Measurements from ENCODE around the gene NUP133.
A peak's percentile ranks its signal among the peaks of the same experiment; 100 is the strongest.
"Not testable (repeated sequence)": the region's sequence is repeated elsewhere in the genome, so short reads cannot be mapped to it uniquely, and the experiment has no call there.

The NUP133 gene

DNA sequence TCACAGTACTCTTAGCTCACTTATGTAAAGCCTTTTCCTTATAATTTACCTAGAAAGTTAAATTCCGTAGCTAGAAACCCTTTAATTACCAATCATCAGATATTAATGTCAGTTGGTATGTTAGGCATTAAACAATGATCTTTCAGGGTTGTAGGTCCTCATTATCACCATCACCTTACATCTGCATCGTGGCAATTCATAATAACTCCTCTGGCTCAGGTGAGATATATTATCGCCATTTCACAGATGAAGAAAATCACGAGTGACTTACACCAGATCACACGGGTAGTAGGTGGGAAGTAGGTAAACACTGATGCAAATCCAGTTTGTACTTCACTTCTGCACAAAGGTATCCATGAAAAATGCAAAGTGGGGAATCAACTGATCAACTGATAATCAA is 639 bp downstream of the NUP133 start:
- DNase-seq (ENCODE audit: low read depth): no peak
- Histone ChIP-seq H3K4me1 (ENCODE audit: control insufficient read depth, insufficient read depth, low read length) (peaks cover 23% of the 10 kb centered on the region), H3K27me3 (replicated peaks; ENCODE audit: control insufficient read depth, insufficient read depth, low read length) (no peaks in the 10 kb centered on the region), H3K36me3 (ENCODE audit: control insufficient read depth, insufficient read depth, low read length, severe bottlenecking) (peaks cover 11% of the 10 kb centered on the region), H3K9me3 (ENCODE audit: control insufficient read depth, low read length) (no peaks in the 10 kb centered on the region), H3K4me3 (ENCODE audit: low read length) (peak overlapping the region; percentile 99), H3K9ac (ENCODE audit: low read length) (peak overlapping the region; percentile 93)

- DNase-seq (ENCODE audit: low read depth): no peak
- Histone ChIP-seq H3K4me3 (ENCODE audit: low read length) (peak overlapping the region; percentile 99), H3K9ac (ENCODE audit: low read length) (peak overlapping the region; percentile 93), H3K4me1 (ENCODE audit: control insufficient read depth, insufficient read depth, low read length) (peaks cover 23% of the 10 kb centered on the region), H3K36me3 (ENCODE audit: control insufficient read depth, insufficient read depth, low read length, severe bottlenecking) (peaks cover 16% of the 10 kb centered on the region), H3K9me3 (ENCODE audit: control insufficient read depth, low read length) (no peaks in the 10 kb centered on the region), H3K27me3 (replicated peaks; ENCODE audit: control insufficient read depth, insufficient read depth, low read length) (no peaks in the 10 kb centered on the region)
Measured at GRCh38 chr1:229506633-229507032, 1.5 kb downstream of the NUP133 start.

GRCh38 chr1:229495782-229496181 is 12.4 kb downstream of the NUP133 start:
- Histone ChIP-seq H3K27me3 (replicated peaks; ENCODE audit: control insufficient read depth, insufficient read depth, low read length) (no peaks in the 10 kb centered on the region), H3K4me1 (ENCODE audit: control insufficient read depth, insufficient read depth, low read length) (no peaks in the 10 kb centered on the region), H3K36me3 (ENCODE audit: control insufficient read depth, insufficient read depth, low read length, severe bottlenecking) (peaks cover 95% of the 10 kb centered on the region), H3K9me3 (ENCODE audit: control insufficient read depth, low read length) (no peaks in the 10 kb centered on the region), H3K9ac (ENCODE audit: low read length) (no peak overlapping the region), H3K4me3 (ENCODE audit: low read length) (no peak overlapping the region)
- no peak for DNase-seq (ENCODE audit: low read depth)

DNA sequence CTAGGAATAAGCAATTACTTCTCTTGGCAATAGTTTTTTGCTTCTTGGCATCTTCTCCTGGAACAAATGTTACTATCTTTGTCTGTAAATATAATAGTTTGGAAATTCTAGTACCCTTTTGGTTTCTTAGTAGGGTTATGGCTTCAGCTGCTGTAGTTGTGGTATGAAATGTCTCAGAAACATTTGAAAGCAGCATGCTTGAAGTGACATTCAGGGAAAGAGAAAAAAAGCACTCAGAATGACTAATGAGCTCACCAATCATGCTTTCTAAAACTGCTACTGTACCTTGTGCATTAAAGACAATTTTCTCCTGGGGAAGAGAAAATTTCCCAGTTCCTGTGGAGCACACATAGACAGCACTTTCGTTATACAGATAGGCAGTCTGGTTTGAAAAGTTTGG is 21.0 kb downstream of the NUP133 start:
- H3K4me3 ChIP-seq (ENCODE audit: low read length): no peak overlapping the region
- H3K9ac ChIP-seq (ENCODE audit: low read length): no peak overlapping the region
- no peaks in the 10 kb centered on the region for H3K9me3 ChIP-seq (ENCODE audit: control insufficient read depth, low read length)
- no peak for DNase-seq (ENCODE audit: low read depth)
- peaks cover 88% of the 10 kb centered on the region for H3K36me3 ChIP-seq (ENCODE audit: control insufficient read depth, insufficient read depth, low read length, severe bottlenecking)
- no peaks in the 10 kb centered on the region for H3K27me3 ChIP-seq (replicated peaks; ENCODE audit: control insufficient read depth, insufficient read depth, low read length)
- no peaks in the 10 kb centered on the region for H3K4me1 ChIP-seq (ENCODE audit: control insufficient read depth, insufficient read depth, low read length)

DNA sequence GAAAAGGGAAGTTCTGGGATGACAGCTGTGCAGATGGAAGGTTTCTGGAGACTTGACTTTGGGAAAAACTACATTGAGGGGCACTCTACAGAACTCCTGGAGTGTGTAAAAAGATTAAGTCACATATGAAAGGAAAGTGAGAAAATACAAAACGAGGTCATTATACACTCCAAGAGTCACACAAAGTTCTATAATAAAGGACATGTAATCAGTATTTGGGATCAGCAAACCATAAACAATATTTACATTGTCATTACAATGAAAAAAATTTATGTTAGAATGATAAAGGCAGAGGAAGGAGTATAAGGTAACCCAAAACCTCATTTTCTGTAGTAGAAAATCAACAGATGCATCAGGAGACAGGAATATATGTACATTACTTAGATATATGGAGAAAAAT is 22.8 kb downstream of the NUP133 start:
- H3K4me1 ChIP-seq (ENCODE audit: control insufficient read depth, insufficient read depth, low read length): no peaks in the 10 kb centered on the region
- H3K4me3 ChIP-seq (ENCODE audit: low read length): no peak overlapping the region
- no peaks in the 10 kb centered on the region for H3K27me3 ChIP-seq (replicated peaks; ENCODE audit: control insufficient read depth, insufficient read depth, low read length)
- no peak overlapping the region for H3K9ac ChIP-seq (ENCODE audit: low read length)
- H3K9me3 ChIP-seq (ENCODE audit: control insufficient read depth, low read length): no peaks in the 10 kb centered on the region
- DNase-seq (ENCODE audit: low read depth): no peak
- H3K36me3 ChIP-seq (ENCODE audit: control insufficient read depth, insufficient read depth, low read length, severe bottlenecking): peaks cover 85% of the 10 kb centered on the region

DNA sequence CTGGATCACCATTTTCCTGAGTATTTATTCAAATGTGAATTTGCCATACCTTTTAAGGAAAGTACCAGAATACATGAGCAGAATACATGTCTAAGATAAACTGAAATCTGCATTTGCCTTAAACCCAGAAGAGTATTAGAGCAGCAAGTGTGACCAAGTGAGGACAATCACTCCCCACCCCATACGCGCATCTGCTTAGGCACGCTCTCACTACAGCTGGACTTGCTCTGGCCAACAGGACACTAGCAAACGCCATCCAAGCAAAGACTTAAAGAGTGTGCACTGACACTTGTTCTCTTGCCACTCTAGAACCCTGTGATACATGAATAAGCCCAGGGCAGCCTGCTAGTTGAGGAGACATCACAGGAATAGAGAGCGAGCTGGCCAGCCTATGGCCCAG is 25.6 kb downstream of the NUP133 start:
- Histone ChIP-seq H3K9me3 (ENCODE audit: control insufficient read depth, low read length) (no peaks in the 10 kb centered on the region), H3K27me3 (replicated peaks; ENCODE audit: control insufficient read depth, insufficient read depth, low read length) (no peaks in the 10 kb centered on the region), H3K36me3 (ENCODE audit: control insufficient read depth, insufficient read depth, low read length, severe bottlenecking) (peaks cover 82% of the 10 kb centered on the region), H3K4me3 (ENCODE audit: low read length) (no peak overlapping the region), H3K9ac (ENCODE audit: low read length) (no peak overlapping the region), H3K4me1 (ENCODE audit: control insufficient read depth, insufficient read depth, low read length) (no peaks in the 10 kb centered on the region)
- no peak for DNase-seq (ENCODE audit: low read depth)

- H3K9me3 ChIP-seq (ENCODE audit: control insufficient read depth, low read length): no peaks in the 10 kb centered on the region
- H3K4me1 ChIP-seq (ENCODE audit: control insufficient read depth, insufficient read depth, low read length): no peaks in the 10 kb centered on the region
- H3K36me3 ChIP-seq (ENCODE audit: control insufficient read depth, insufficient read depth, low read length, severe bottlenecking): peaks cover 79% of the 10 kb centered on the region
- no peak overlapping the region for H3K4me3 ChIP-seq (ENCODE audit: low read length)
- no peak for DNase-seq (ENCODE audit: low read depth)
- no peak overlapping the region for H3K9ac ChIP-seq (ENCODE audit: low read length)
- H3K27me3 ChIP-seq (replicated peaks; ENCODE audit: control insufficient read depth, insufficient read depth, low read length): no peaks in the 10 kb centered on the region
Measured at GRCh38 chr1:229480495-229480894, 27.6 kb downstream of the NUP133 start.

- no peaks in the 10 kb centered on the region for H3K9me3 ChIP-seq (ENCODE audit: control insufficient read depth, low read length)
- H3K27me3 ChIP-seq (replicated peaks; ENCODE audit: control insufficient read depth, insufficient read depth, low read length): no peaks in the 10 kb centered on the region
- H3K9ac ChIP-seq (ENCODE audit: low read length): no peak overlapping the region
- no peak overlapping the region for H3K4me3 ChIP-seq (ENCODE audit: low read length)
- H3K36me3 ChIP-seq (ENCODE audit: control insufficient read depth, insufficient read depth, low read length, severe bottlenecking): peaks cover 79% of the 10 kb centered on the region
- H3K4me1 ChIP-seq (ENCODE audit: control insufficient read depth, insufficient read depth, low read length): no peaks in the 10 kb centered on the region
- DNase-seq (ENCODE audit: low read depth): no peak
Measured at GRCh38 chr1:229479660-229480399, 28.3 kb downstream of the NUP133 start.

DNA sequence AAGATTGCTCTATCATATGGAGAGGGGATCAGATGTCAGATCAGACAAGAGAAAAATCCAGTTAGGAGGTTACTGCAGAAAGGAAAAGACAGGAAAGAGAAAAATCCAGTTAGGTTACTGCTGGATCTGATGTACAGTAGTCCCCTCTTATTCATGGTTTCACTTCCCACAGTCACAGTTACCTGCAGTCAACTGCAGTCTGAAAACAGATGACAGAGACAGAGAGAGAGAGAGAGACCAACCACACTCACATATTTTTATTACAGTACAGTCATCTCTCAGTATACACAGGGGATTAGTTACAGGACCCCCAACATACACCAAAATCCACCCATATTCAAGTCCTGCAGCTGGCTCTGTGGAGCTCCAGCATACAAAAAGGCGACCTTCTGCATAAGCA is 29.3 kb downstream of the NUP133 start:
- Histone ChIP-seq H3K4me3 (ENCODE audit: low read length) (no peak overlapping the region), H3K9me3 (ENCODE audit: control insufficient read depth, low read length) (no peaks in the 10 kb centered on the region), H3K27me3 (replicated peaks; ENCODE audit: control insufficient read depth, insufficient read depth, low read length) (no peaks in the 10 kb centered on the region), H3K36me3 (ENCODE audit: control insufficient read depth, insufficient read depth, low read length, severe bottlenecking) (peaks cover 79% of the 10 kb centered on the region), H3K9ac (ENCODE audit: low read length) (no peak overlapping the region), H3K4me1 (ENCODE audit: control insufficient read depth, insufficient read depth, low read length) (no peaks in the 10 kb centered on the region)
- DNase-seq (ENCODE audit: low read depth): no peak

- H3K27me3 ChIP-seq (replicated peaks; ENCODE audit: control insufficient read depth, insufficient read depth, low read length); H3K4me1 ChIP-seq (ENCODE audit: control insufficient read depth, insufficient read depth, low read length); H3K9ac ChIP-seq (ENCODE audit: low read length); DNase-seq (ENCODE audit: low read depth); H3K4me3 ChIP-seq (ENCODE audit: low read length); H3K9me3 ChIP-seq (ENCODE audit: control insufficient read depth, low read length): not testable (repeated sequence)
- H3K36me3 ChIP-seq (ENCODE audit: control insufficient read depth, insufficient read depth, low read length, severe bottlenecking): peaks cover 79% of the 10 kb centered on the region
Measured at GRCh38 chr1:229475859-229476258, 32.3 kb downstream of the NUP133 start.

DNA sequence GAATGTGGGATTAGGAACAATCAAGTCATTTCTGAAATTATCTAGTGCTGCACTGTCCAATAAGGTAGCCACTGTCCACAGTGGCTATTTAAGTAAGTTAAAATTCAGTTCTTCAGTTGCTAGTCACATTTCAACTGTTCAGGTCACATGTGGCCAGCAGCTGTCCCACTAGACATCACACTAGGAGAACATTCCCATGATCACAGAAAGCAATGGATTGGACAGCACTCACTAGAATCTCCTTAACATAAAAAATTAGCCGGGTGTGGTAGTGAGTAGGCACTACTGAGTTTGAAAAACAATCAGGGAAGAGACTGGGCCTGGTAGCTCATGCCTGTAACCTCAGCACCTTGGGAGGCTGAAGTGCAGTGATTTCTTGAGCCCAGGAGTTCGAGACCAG is 33.6 kb downstream of the NUP133 start:
- H3K9ac ChIP-seq (ENCODE audit: low read length): no peak overlapping the region
- peaks cover 84% of the 10 kb centered on the region for H3K36me3 ChIP-seq (ENCODE audit: control insufficient read depth, insufficient read depth, low read length, severe bottlenecking)
- H3K27me3 ChIP-seq (replicated peaks; ENCODE audit: control insufficient read depth, insufficient read depth, low read length): no peaks in the 10 kb centered on the region
- H3K4me1 ChIP-seq (ENCODE audit: control insufficient read depth, insufficient read depth, low read length): no peaks in the 10 kb centered on the region
- H3K4me3 ChIP-seq (ENCODE audit: low read length): no peak overlapping the region
- DNase-seq (ENCODE audit: low read depth): no peak
- H3K9me3 ChIP-seq (ENCODE audit: control insufficient read depth, low read length): no peaks in the 10 kb centered on the region

- Histone ChIP-seq H3K9me3 (ENCODE audit: control insufficient read depth, low read length) (no peaks in the 10 kb centered on the region), H3K9ac (ENCODE audit: low read length) (no peak overlapping the region), H3K36me3 (ENCODE audit: control insufficient read depth, insufficient read depth, low read length, severe bottlenecking) (peaks cover 84% of the 10 kb centered on the region), H3K4me1 (ENCODE audit: control insufficient read depth, insufficient read depth, low read length) (no peaks in the 10 kb centered on the region), H3K4me3 (ENCODE audit: low read length) (no peak overlapping the region), H3K27me3 (replicated peaks; ENCODE audit: control insufficient read depth, insufficient read depth, low read length) (no peaks in the 10 kb centered on the region)
- no peak for DNase-seq (ENCODE audit: low read depth)
Measured at GRCh38 chr1:229471175-229471574, 37.0 kb downstream of the NUP133 start.

Measured in adipocyte (in vitro differentiated cells).